HEK293T (cell line): ENCODE results near the gene OR2J1.
"Not testable (repeated sequence)": the region's sequence is repeated elsewhere in the genome, so short reads cannot be mapped to it uniquely, and the experiment has no call there.

ENCODE experiments used
- CTCF ChIA-PET: fragments of 350-600 bp; formaldehyde crosslinking; extraction: SDS; loops from one replicate; lab custom pipeline; 2021; ENCODE audit warnings: antibody characterized with exemption, inconsistent platforms; lab: Yijun Ruan, JAX
- POLR2A ChIA-PET: fragments of 350-600 bp; formaldehyde crosslinking; extraction: SDS; loops from one replicate; lab custom pipeline; 2020; ENCODE audit warnings: antibody characterized with exemption, inconsistent platforms; lab: Yijun Ruan, JAX
- DNase-seq: peaks from one replicate; pipeline ENCODE4 v3.0.0; 2012; ENCODE audit warnings: mixed read lengths; ENCODE audit errors: extremely low spot score
- ARNT ChIP-seq: fragments of 450-650 bp; IDR thresholded peaks from 2 replicates; pipeline ENCODE4 v1.6.1; 2017; ENCODE audit warnings: mild to moderate bottlenecking
- BHLHE40 ChIP-seq: fragments of 450-650 bp; IDR thresholded peaks from 2 replicates; pipeline ENCODE4 v1.6.1; 2016; ENCODE audit warnings: mild to moderate bottlenecking, moderate library complexity, borderline replicate concordance
- CTBP1 ChIP-seq: fragments of 450-650 bp; IDR thresholded peaks from 2 replicates; pipeline ENCODE4 v1.6.1; 2016; ENCODE audit warnings: borderline replicate concordance
- ELF4 ChIP-seq: fragments of 450-650 bp; IDR thresholded peaks from 2 replicates; pipeline ENCODE4 v1.6.1; 2017; ENCODE audit warnings: antibody characterized with exemption
- FOXA1 ChIP-seq: fragments of 450-650 bp; IDR thresholded peaks from 2 replicates; pipeline ENCODE4 v1.6.1; 2016; ENCODE audit warnings: mild to moderate bottlenecking
- FOXK2 ChIP-seq: fragments of 450-650 bp; IDR thresholded peaks from 2 replicates; pipeline ENCODE4 v1.6.1; 2016; ENCODE audit warnings: mild to moderate bottlenecking
- FOXM1 ChIP-seq: fragments of 450-650 bp; IDR thresholded peaks from 2 replicates; pipeline ENCODE4 v1.6.1; 2017; ENCODE audit warnings: mild to moderate bottlenecking, borderline replicate concordance
- HDGF ChIP-seq: fragments of 450-650 bp; IDR thresholded peaks from 2 replicates; pipeline ENCODE4 v1.6.1; 2017; ENCODE audit warnings: antibody characterized with exemption, borderline replicate concordance
- L3MBTL2 ChIP-seq: fragments of 450-650 bp; conservative IDR thresholded peaks from 2 replicates; pipeline ENCODE4 v1.6.1; 2016; ENCODE audit warnings: mild to moderate bottlenecking
- LEF1 ChIP-seq: fragments of 450-650 bp; IDR thresholded peaks from 2 replicates; pipeline ENCODE4 v1.6.1; 2017; ENCODE audit warnings: mild to moderate bottlenecking, borderline replicate concordance
- NFRKB ChIP-seq: fragments of 450-650 bp; IDR thresholded peaks from 2 replicates; pipeline ENCODE4 v1.6.1; 2016; ENCODE audit warnings: mild to moderate bottlenecking, moderate library complexity
- SP1 ChIP-seq: fragments of 450-650 bp; IDR thresholded peaks from 2 replicates; pipeline ENCODE4 v1.6.1; 2017
- SUZ12 ChIP-seq: fragments of 450-650 bp; IDR thresholded peaks from 2 replicates; pipeline ENCODE4 v1.6.1; 2016; ENCODE audit warnings: mild to moderate bottlenecking
- TARDBP ChIP-seq: fragments of 450-650 bp; IDR thresholded peaks from 2 replicates; pipeline ENCODE4 v1.6.1; 2016
- ZNF384 ChIP-seq: fragments of 450-650 bp; IDR thresholded peaks from 2 replicates; pipeline ENCODE4 v1.6.1; 2016
- TF ChIP-seq, protein P1 (sequence below): fragments of 450-650 bp; IDR thresholded peaks from 2 replicates; pipeline ENCODE4 v1.6.1; 2016

The OR2J1 gene

DNA sequence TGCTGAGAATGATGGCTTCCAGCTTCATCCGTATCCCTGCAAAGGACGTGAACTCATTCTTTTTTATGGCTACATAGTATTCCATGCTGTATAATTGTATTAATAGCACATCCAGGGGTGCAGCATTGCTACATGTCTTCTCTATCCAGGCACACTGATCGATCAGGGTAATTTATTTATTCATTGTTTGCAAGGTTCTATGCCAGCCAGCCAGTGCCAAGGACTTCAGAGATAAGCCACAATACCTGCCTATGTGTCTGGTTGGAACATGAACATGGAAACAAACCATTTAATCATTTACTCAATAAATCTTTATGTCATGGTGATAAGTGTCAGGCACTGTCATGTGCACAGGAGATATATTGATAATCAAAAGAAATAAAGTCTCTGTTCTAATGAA lies 6.3 kb upstream of the OR2J1 start:
- POLR2A ChIA-PET = no interaction called here
- no peak for DNase-seq
- CTCF ChIA-PET = interaction anchor here (1.0 kb wide), 1 partner anchor 10 kb away, joined by 3 read pairs; no protein-coding TSS in a partner anchor
- TF ChIP-seq FOXM1 = no peak
- TF ChIP-seq L3MBTL2 = no peak
- TF ChIP-seq CTBP1 = no peak

DNA sequence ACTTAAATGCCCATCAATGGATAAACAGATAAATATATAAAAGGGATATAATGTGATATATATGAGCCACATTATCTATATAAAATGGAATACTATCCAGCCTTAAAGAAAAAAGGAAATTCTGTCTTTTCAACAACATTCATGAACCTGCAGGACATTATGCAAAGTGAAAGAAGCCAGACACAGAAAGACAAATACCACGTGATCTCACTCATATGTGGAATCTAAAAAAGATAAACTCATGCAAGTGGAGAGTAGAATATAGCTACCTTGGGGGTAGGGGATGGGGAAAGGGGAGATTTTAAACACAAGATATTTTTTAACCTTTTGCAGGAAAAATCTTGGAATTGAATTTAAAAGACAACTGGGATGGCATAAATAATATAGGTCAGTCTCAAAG lies 1.5 kb upstream of the OR2J1 start:
- ChIA-PET POLR2A (no interaction called here), CTCF (no interaction called here)
- no peak for DNase-seq
- TF ChIP-seq ELF4 (no peak), SUZ12 (no peak), NFRKB (no peak), FOXK2 (no peak), HDGF (no peak), FOXA1 (no peak), FOXM1 (no peak), TARDBP (no peak), CTBP1 (no peak), L3MBTL2 (no peak), ARNT (no peak), ZNF384 (no peak), BHLHE40 (no peak), SP1 (no peak), LEF1 (no peak)
- TF ChIP-seq, protein P1, sequence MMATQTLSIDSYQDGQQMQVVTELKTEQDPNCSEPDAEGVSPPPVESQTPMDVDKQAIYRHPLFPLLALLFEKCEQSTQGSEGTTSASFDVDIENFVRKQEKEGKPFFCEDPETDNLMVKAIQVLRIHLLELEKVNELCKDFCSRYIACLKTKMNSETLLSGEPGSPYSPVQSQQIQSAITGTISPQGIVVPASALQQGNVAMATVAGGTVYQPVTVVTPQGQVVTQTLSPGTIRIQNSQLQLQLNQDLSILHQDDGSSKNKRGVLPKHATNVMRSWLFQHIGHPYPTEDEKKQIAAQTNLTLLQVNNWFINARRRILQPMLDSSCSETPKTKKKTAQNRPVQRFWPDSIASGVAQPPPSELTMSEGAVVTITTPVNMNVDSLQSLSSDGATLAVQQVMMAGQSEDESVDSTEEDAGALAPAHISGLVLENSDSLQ = no peak

DNA sequence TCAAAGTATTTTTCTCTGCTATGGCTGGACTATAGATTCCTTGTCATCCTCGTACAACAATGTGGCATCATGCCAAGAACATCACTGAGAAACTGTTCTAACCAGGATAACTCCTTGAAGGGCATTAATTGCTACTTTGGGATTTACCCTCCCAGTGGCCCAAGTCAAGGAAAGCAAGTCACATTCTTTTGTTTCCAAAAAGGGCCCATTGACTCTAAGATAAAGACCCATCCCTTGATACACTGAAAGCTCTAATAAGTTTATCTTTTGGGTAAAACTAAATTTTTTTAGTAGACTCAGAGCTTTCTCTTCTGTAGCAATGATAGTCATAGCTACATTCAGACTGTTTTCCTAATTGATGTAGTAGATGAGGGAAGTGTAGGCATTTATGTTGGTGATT lies 8.5 kb downstream of the OR2J1 start, which contains the start of gene OR2J3:
TSS of gene OR2J3 (plus strand) at position 301 of the 400 bp plus-strand sequence. CDS start 3,833 bp downstream, outside the sequence.
- no peak for TF ChIP-seq ARNT
- TF ChIP-seq HDGF = no peak
- no peak for TF ChIP-seq TARDBP
- no peak for TF ChIP-seq ELF4
- TF ChIP-seq SUZ12 = no peak
- no peak for TF ChIP-seq FOXA1
- no peak for DNase-seq
- POLR2A ChIA-PET = no interaction called here
- CTCF ChIA-PET = no interaction called here

DNA sequence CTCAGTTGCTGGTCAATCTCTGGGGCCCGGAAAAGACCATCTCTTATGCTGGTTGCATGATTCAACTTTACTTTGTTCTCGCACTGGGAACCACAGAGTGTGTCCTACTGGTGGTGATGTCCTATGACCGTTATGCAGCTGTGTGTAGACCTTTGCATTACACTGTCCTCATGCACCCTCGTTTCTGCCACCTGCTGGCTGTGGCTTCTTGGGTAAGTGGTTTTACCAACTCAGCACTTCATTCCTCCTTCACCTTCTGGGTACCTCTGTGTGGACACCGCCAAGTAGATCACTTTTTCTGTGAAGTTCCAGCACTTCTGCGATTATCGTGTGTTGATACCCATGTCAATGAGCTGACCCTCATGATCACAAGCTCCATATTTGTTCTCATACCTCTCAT lies 12.8 kb downstream of the OR2J1 start:
- TF ChIP-seq NFRKB (no peak), ARNT (no peak), SP1 (no peak), ELF4 (no peak)
- TF ChIP-seq, protein P1 = no peak
- DNase-seq = no peak
- POLR2A ChIA-PET = no interaction called here
- CTCF ChIA-PET = interaction anchor here (0.8 kb wide), 1 partner anchor 615 kb away, joined by 3 read pairs; no protein-coding TSS in a partner anchor

DNA sequence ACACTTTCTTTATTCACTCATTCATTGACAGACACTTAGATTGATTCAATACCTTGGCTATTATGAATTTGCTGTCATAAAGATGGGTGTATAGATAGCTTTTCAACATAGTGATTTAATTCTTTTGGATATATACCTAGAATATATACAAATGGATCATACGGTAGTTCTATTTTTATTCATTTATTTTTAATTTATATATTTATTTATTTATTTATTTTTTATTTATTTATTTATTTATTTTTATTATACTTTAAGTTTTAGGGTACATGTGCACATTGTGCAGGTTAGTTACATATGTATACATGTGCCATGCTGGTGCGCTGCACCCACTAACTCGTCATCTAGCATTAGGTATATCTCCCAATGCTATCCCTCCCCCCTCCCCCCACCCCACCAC lies 15.7 kb downstream of the OR2J1 start:
- DNase-seq, POLR2A ChIA-PET, CTCF ChIA-PET: not testable (repeated sequence)

DNA sequence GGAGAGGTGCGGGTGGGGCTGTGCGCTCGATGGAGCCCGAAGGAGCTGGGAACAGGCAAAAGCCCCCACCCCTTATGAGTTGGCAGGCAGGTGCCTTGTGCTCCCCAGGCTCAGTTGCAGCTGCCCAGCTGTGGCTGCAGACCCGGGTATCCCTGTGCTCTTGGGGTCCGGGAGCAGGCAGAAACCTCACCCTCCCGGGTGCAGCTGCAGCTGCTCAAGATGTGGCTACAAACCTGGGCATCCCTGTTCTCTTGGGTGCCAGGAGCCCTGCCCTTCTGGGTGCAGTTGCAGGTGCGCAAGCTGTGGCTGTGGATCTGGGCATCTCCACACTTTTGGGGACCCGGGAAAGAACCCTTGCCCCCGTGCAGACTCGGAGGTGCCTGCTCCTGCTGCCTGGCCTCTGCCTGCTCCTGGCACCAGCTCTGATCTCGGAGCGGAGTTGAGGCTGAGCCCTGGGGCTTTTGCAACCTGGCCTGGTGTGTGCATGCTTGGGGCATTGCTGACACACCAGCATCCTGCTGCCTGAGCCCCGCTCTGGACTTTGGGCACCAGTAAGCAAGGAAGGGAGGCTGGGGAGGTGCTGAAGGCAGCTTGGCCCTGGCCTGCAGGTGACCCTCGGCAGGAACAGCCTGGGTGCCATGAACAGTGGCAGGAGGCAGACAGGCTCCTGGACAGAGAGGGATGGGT lies 30.2 kb downstream of the OR2J1 start:
- DNase-seq = no peak
- TF ChIP-seq BHLHE40 = no peak
- TF ChIP-seq HDGF = no peak
- TF ChIP-seq FOXM1 = no peak
- no peak for TF ChIP-seq ELF4
- no peak for TF ChIP-seq CTBP1
- no peak for TF ChIP-seq L3MBTL2
- TF ChIP-seq ARNT = no peak
- no peak for TF ChIP-seq NFRKB
- no peak for TF ChIP-seq FOXK2
- TF ChIP-seq SUZ12 = no peak
- ChIA-PET CTCF (interaction anchor here (1.0 kb wide), 1 partner anchor 11 kb away, joined by 4 read pairs; no protein-coding TSS in a partner anchor), POLR2A (no interaction called here)

DNA sequence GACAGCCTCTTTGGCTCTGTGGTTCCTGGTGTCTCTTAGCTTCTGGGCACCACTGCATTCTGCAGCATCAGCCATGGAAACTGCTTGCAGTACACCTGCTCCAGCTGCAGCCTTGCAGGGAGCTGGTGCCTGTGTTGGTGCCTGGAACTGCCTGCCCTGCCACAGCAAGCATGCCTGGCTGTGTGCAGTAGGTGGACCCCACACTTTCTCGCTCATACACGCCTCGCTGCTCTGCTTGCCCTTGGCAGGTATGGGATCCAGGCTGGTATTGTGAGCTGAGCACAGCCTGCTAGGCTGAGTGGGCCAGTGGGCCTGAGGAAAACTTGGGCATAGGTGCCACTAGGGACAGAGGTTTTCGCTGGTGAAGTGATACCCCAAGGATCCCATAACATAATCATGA lies 31.4 kb downstream of the OR2J1 start:
- no peak for DNase-seq
- POLR2A ChIA-PET = no interaction called here
- TF ChIP-seq NFRKB (no peak), TARDBP (no peak), HDGF (no peak), ZNF384 (no peak), LEF1 (no peak), BHLHE40 (no peak), SP1 (no peak), L3MBTL2 (no peak), FOXK2 (no peak)
- TF ChIP-seq, protein P1 = no peak
- CTCF ChIA-PET = interaction anchor here (1.0 kb wide), 1 partner anchor 12 kb away, joined by 4 read pairs; no protein-coding TSS in a partner anchor
